ENCODE data around the gene FHAD1.

- no peak for TF ChIP-seq POLR2AphosphoS5 (IDR thresholded peaks at IDR 0.05; ENCODE audit: low read depth, low read length)
- no peak for TF ChIP-seq TAF1 (IDR thresholded peaks at IDR 0.05; ENCODE audit: borderline replicate concordance, insufficient read depth, low read length)
- no peak for TF ChIP-seq SIN3A (IDR thresholded peaks at IDR 0.05; ENCODE audit: borderline replicate concordance, insufficient read depth, low read length)
- TF ChIP-seq FOXP2 (optimal IDR thresholded peaks at IDR 0.05; ENCODE audit: borderline replicate concordance, extremely low read depth, extremely low read length, insufficient read depth) = no peak
Observed at GRCh38 chr1:15386164-15386749, 139.2 kb downstream of the FHAD1 start.
